GM19452 (cell line): ENCODE measurements around the gene DSCAM.
"Not testable (repeated sequence)": the region's sequence is repeated elsewhere in the genome, so short reads cannot be mapped to it uniquely, and the experiment has no call there.

Experiments used
- ATAC-seq: cut with Tn5 transposase; IDR thresholded peaks from one replicate; pipeline ENCODE4 v1.9.1; 2021; ENCODE audit not compliant: unreplicated experiment

The DSCAM gene

DNA sequence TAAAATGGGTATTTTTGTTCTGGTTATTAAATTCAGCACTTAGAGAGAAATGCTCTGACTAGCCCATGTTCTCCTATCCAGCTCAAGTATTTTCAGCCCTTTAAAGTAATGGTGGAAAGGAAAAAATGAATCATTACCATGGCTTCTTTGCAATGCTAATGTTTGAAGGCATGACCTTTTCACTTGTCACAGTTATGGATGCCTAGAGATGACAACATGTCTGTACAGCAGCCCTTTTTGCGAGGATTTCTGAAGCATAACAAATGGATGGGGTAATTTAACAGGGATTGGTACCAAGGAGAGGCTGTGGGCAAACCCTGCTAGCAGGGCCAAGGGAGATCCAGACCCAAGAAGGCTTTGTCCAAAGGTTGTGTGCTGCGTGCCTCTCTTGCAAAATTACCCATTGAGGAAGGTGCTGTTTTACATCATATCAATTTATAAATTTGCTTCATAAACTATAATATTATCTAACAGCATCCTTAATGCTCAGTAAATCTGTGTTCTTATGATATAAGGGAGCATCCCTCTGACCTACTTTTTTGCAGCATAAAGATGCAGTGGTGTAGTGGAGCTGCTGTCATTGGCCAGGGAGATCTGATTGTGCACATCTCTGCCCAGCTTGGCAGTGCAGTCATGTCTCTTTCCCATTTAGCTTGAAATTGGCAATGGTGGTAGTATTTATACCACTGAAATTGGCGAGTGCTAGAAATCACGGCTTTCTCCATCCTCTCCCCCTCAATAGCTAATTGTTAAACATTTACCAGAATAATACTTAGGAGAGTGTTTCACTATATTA lies 652.6 kb downstream of the DSCAM start:
- no peak for ATAC-seq

DNA sequence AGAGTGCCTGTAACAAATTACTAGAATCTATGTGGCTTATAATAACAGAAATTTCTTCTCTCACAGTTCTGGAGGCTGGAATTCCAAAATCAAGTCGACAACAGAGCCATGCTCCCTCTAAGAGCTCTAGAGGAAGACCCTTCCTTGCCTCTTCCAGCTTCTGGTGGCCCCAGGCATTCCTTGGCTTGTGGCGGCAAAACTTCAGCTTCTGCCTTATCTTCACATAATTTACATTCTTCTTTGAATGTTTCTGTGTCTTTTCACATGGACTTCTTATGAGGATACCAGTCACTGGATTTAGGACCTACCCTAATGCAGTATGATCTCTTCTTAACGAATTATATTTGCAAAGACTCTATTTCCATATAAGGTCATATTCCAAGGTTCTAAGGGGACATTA lies 655.3 kb downstream of the DSCAM start:
- no peak for ATAC-seq

DNA sequence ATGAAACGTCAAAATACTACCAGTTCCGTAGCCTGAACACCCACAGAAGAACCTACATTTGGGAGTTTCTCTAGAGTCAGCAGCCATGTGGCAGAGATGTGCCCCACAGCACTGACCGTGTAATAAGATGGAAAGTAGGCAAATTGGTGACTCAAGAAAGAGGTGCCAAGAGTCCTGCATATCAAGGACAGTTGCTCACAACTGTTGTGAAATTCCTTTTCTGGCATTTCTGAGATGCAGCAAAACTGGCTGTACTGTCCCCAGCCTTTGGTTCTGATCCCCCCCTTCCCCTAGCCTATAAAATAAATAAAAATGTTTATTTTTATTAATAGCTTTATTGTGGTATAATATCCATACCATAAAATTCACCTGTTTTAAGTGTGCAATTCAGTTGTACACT lies 655.8 kb downstream of the DSCAM start:
- ATAC-seq: no peak

GRCh38 chr21:40187946-40188654 lies 658.9 kb downstream of the DSCAM start:
- no peak for ATAC-seq

DNA sequence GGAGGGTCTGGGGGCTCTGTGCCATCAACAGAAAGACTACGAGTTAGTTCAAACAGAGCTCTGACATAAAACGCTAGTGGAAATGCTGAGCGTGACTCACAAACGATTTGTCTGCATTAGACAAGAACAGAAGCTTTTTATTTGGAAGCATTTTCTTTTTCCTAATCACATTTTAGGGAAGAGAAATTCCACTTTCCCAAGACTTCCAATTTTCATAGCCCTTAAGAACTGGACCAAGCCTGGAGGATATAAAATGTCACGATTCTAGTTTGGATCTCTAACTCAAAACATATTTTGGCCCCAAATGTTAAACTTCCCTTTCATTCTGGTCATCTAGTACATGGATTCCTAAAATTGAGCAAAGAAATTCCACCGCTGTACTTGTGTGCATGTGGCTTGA lies 659.7 kb downstream of the DSCAM start:
- ATAC-seq: no peak

DNA sequence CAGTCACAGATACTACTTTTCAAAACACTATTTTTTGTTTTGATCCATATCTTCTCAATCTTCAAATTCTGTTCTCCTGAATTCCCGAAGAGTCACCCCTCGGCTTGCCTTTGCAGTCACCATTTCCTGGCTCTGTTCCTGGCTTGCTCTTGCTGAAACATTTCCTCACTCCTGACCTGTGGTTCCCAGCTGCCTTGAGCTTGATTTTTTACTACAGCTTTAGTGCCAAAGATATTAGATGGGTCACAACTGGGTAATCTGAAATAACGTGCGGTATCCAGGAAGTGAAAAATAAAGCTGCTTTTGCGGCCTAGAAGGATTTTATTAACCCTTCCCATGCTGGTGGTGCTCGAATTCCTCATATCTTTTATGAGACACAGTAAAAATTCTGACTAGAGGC lies 660.9 kb downstream of the DSCAM start:
- ATAC-seq: no peak

GRCh38 chr21:40185208-40185607 lies 661.8 kb downstream of the DSCAM start:
- ATAC-seq: no peak

- not testable (repeated sequence) for ATAC-seq
These were observed 664.5 kb downstream of the DSCAM start for GRCh38 chr21:40182491-40182890.

DNA sequence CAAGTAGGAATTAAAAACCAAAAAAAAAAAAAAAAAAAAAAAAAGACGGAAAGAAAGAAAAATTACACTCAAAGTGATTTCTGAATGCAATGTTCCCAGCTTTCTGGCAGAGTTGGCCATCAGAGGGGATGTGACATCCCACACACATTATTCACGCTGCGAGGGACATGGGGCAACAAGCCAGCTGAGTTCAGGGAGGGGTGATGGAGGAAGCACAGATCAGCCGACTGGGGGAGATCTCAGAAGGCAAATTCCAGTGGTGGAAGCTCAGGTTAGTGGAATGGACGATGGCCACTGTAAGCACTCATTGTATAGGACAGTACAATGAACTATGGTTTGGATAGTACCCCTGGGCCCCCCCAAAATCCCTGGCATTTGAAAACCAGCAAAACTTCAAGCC lies 667.8 kb downstream of the DSCAM start:
- ATAC-seq: no peak

- ATAC-seq: no peak
These were observed 668.2 kb downstream of the DSCAM start for GRCh38 chr21:40178726-40179125.

- no peak for ATAC-seq
These were observed 669.0 kb downstream of the DSCAM start for GRCh38 chr21:40177979-40178378.

- ATAC-seq: no peak
These were observed 670.2 kb downstream of the DSCAM start for GRCh38 chr21:40176724-40177123.

- no peak for ATAC-seq
These were observed 673.1 kb downstream of the DSCAM start for GRCh38 chr21:40173816-40174215.

DNA sequence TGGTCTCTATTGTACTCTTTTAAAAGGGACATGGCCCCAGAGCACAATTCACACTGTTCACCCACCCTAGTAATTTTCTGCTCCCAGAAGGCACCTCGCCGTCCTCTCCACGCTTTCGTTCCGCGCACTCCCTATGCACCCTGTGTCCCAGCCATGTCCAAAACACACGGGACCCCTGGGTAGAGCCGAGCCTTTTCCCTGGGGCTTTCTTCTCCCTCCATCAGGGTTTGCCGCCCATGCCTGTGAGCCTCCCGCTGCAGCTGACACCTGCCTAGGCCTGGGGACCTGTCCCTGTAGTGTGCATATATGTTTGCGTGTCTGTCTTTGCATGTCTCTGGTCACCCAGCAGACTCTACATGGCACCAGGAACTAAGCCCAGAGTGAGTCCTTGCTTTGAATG lies 677.0 kb downstream of the DSCAM start:
- no peak for ATAC-seq

DNA sequence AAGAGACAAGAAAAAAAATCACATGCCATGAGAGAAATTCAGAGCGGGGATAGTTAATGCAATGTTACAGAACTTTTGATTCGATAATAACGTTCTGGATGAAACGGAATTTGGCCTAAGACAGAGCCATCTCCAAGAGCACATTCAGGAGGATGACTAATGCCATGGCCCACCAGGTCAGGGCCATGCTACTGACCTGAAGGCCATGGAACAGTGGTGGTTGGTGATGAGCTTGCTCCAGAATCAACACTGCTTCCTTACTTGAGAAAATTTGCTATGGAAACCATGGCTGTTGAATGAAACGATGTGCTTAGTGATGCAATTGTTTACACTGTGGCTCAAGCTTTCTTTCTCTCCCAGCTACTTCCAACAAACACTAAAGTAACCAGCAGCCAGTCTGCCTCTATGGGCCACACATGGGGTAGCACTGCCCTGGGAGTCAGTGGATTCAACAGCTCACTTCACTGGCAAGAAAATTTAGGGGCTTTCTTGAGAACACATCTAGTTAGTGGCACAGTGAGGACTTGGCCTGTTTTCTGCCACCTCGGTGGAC lies 680.6 kb downstream of the DSCAM start:
- ATAC-seq: no peak

- ATAC-seq: no peak
These were observed 681.2 kb downstream of the DSCAM start for GRCh38 chr21:40165773-40166070.

DNA sequence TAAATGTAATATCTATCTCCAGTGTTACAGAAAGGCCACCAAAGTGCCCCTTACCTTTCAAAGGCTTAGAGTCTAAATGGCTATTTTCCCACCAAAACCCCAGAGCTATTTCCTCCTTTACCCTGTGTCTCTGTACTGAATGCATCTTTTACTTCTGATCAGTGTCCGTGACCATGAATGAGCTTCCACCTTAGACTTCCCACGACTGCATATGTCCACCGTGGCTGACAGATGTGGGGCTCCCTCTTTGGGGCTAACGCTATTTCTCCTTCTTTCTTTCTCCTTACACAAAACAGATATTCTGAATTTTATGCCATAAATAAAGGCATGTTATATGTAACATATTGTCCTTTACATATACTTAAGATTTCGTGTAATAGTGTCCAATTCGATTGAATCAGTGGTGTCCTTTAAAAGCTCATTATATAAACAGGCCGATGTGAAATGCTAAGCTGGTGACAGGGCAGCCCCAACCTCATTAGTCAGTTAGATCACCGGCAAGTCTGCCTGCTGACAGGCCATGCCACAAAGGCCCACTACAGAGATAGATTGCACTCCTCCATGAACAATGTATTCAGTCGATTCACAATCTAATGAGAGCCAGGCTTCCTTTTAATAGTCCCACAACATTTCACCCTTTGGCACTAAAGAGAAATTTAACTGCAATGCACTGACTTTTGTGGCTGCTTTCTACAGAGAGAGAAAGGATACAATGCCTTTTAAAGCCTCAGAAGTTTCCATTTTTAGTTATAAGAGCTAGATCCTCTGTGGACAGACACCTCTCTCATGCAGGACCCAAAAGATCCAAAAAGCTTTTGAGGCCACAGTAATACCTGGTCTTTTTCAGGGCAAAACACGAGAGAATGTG lies 681.8 kb downstream of the DSCAM start:
- no peak for ATAC-seq

- ATAC-seq: no peak
These were observed 684.9 kb downstream of the DSCAM start for GRCh38 chr21:40162075-40162474.

- no peak for ATAC-seq
These were observed 686.0 kb downstream of the DSCAM start for GRCh38 chr21:40160911-40161310.

DNA sequence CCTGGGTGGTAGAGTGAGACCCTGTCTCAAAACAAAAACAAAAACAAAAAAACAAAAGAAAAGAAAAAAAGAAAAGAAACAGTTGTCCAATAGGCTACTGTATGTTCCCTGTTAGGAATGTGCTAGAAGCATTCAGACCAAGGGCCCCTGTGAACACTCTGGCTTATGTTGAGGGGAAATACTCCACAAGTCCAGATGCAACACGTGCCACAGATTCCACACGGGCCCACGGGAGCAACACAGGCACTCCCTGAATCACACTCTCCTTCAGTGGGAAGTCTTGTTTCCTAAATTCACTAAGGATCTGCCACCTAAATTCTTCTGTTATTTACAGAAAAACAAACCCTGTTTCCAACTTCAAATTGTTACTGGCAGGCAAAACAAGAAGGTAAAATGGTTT lies 688.6 kb downstream of the DSCAM start:
- no peak for ATAC-seq

GRCh38 chr21:40155563-40155962 lies 691.4 kb downstream of the DSCAM start:
- no peak for ATAC-seq

- ATAC-seq: no peak
These were observed 693.6 kb downstream of the DSCAM start for GRCh38 chr21:40153351-40153750.
